T-helper 2 cell treated with Interferon-gamma antibody and Interleukin-4, amounts not matched to agents 5 μg/mL and 100 μg/mL, for 36 hours (primary cell): ENCODE data around the gene KRTAP4-6.
"Not testable (repeated sequence)": the region's sequence is repeated elsewhere in the genome, so short reads cannot be mapped to it uniquely, and the experiment has no call there.

Source experiments
- DNase-seq: peaks from one replicate; pipeline ENCODE4 v3.0.0; 2021; ENCODE audit warnings: low spot score
- H3K27ac Mint-ChIP-seq: one replicate; pipeline ENCODE4 v1.8.0; 2021; ENCODE audit warnings: mild to moderate bottlenecking, mixed read lengths
- H3K27me3 Mint-ChIP-seq: one replicate; pipeline ENCODE4 v1.8.0; 2021; ENCODE audit warnings: low read depth, mixed read lengths
- H3K36me3 Mint-ChIP-seq: one replicate; pipeline ENCODE4 v1.8.0; 2021; ENCODE audit warnings: low read depth, mixed read lengths
- H3K4me1 Mint-ChIP-seq: one replicate; pipeline ENCODE4 v1.8.0; 2021; ENCODE audit warnings: low read depth, mixed read lengths
- H3K4me3 Mint-ChIP-seq: one replicate; pipeline ENCODE4 v1.8.0; 2022; ENCODE audit warnings: mild to moderate bottlenecking, moderate library complexity, mixed read lengths
- H3K9me3 Mint-ChIP-seq: one replicate; pipeline ENCODE4 v1.8.0; 2021; ENCODE audit warnings: mixed read lengths

Gene KRTAP4-6

GRCh38 chr17:41160648-41161047 is 20.3 kb upstream of the KRTAP4-6 start, which contains the start of gene KRTAP4-4:
Gene KRTAP4-4, minus strand, starts transcription at chr17:41160748. Its CDS starts 57 bp downstream, at chr17:41160691.
- H3K27me3 Mint-ChIP-seq, result peaks cover 2% of the 10 kb centered on the region
- H3K36me3 Mint-ChIP-seq, result no peaks in the 10 kb centered on the region
- DNase-seq, result no peak
- H3K4me1 Mint-ChIP-seq, result no peaks in the 10 kb centered on the region
- H3K9me3 Mint-ChIP-seq, result no peaks in the 10 kb centered on the region
- H3K27ac Mint-ChIP-seq, result no peak within 1 kb of the TSS
- H3K4me3 Mint-ChIP-seq, result no peak within 1 kb of the TSS

GRCh38 chr17:41160190-41160589 is 19.8 kb upstream of the KRTAP4-6 start:
- not testable (repeated sequence) for H3K36me3 Mint-ChIP-seq, H3K9me3 Mint-ChIP-seq, DNase-seq, H3K4me1 Mint-ChIP-seq, H3K27me3 Mint-ChIP-seq, H3K4me3 Mint-ChIP-seq, H3K27ac Mint-ChIP-seq

GRCh38 chr17:41153856-41154255 is 13.5 kb upstream of the KRTAP4-6 start:
- Mint-ChIP-seq H3K36me3 (no peaks in the 10 kb centered on the region), H3K4me3 (no peak overlapping the region), H3K27me3 (peaks cover 8% of the 10 kb centered on the region), H3K27ac (no peak overlapping the region), H3K4me1 (no peaks in the 10 kb centered on the region), H3K9me3 (no peaks in the 10 kb centered on the region)
- DNase-seq, result no peak

GRCh38 chr17:41151525-41151924 is 11.2 kb upstream of the KRTAP4-6 start:
- no peak overlapping the region for H3K27ac Mint-ChIP-seq
- no peaks in the 10 kb centered on the region for H3K36me3 Mint-ChIP-seq
- H3K4me1 Mint-ChIP-seq, result no peaks in the 10 kb centered on the region
- H3K4me3 Mint-ChIP-seq, result no peak overlapping the region
- H3K9me3 Mint-ChIP-seq, result no peaks in the 10 kb centered on the region
- H3K27me3 Mint-ChIP-seq, result peaks cover 9% of the 10 kb centered on the region
- DNase-seq, result no peak

GRCh38 chr17:41150026-41150425 is 9.7 kb upstream of the KRTAP4-6 start:
- Mint-ChIP-seq H3K4me1 (no peaks in the 10 kb centered on the region), H3K9me3 (no peaks in the 10 kb centered on the region)

GRCh38 chr17:41149652-41149985 is 9.3 kb upstream of the KRTAP4-6 start, which contains the start of gene KRTAP4-5:
Gene KRTAP4-5, minus strand, starts transcription at chr17:41149825. Its CDS starts 58 bp downstream, at chr17:41149767.
- Mint-ChIP-seq H3K36me3 (no peaks in the 10 kb centered on the region), H3K9me3 (no peaks in the 10 kb centered on the region), H3K27ac (no peak within 1 kb of the TSS), H3K4me3 (no peak within 1 kb of the TSS), H3K4me1 (no peaks in the 10 kb centered on the region), H3K27me3 (peaks cover 11% of the 10 kb centered on the region)
- no peak for DNase-seq

More at GRCh38 chr17:41150026-41150425, 9.7 kb upstream of the KRTAP4-6 start:
- DNase-seq, result no peak
- Mint-ChIP-seq H3K36me3 (no peaks in the 10 kb centered on the region), H3K27me3 (peaks cover 10% of the 10 kb centered on the region), H3K4me3 (no peak overlapping the region), H3K27ac (no peak overlapping the region)

GRCh38 chr17:41148971-41149651 is 8.8 kb upstream of the KRTAP4-6 start:
- H3K36me3 Mint-ChIP-seq, H3K4me3 Mint-ChIP-seq, H3K4me1 Mint-ChIP-seq, DNase-seq, H3K9me3 Mint-ChIP-seq, H3K27ac Mint-ChIP-seq: not testable (repeated sequence)
- H3K27me3 Mint-ChIP-seq, result peaks cover 11% of the 10 kb centered on the region

GRCh38 chr17:41147531-41148204 is 7.3 kb upstream of the KRTAP4-6 start:
- Mint-ChIP-seq H3K36me3 (no peaks in the 10 kb centered on the region), H3K4me3 (no peak overlapping the region), H3K9me3 (peaks cover 12% of the 10 kb centered on the region), H3K4me1 (no peaks in the 10 kb centered on the region), H3K27ac (no peak overlapping the region), H3K27me3 (peaks cover 4% of the 10 kb centered on the region)
- no peak for DNase-seq

GRCh38 chr17:41145261-41145660 is 4.9 kb upstream of the KRTAP4-6 start:
- H3K27ac Mint-ChIP-seq, result no peak overlapping the region
- H3K4me3 Mint-ChIP-seq, result no peak overlapping the region
- no peaks in the 10 kb centered on the region for H3K4me1 Mint-ChIP-seq
- peaks cover 4% of the 10 kb centered on the region for H3K27me3 Mint-ChIP-seq
- no peaks in the 10 kb centered on the region for H3K36me3 Mint-ChIP-seq
- no peak for DNase-seq
- H3K9me3 Mint-ChIP-seq, result peaks cover 26% of the 10 kb centered on the region

- DNase-seq, result no peak
- Mint-ChIP-seq H3K4me3 (no peak overlapping the region), H3K27ac (no peak overlapping the region), H3K4me1 (no peaks in the 10 kb centered on the region), H3K27me3 (peaks cover 4% of the 10 kb centered on the region), H3K36me3 (no peaks in the 10 kb centered on the region), H3K9me3 (peaks cover 26% of the 10 kb centered on the region)
Observed at GRCh38 chr17:41144846-41145245, 4.5 kb upstream of the KRTAP4-6 start.

GRCh38 chr17:41141361-41141760 is 1.0 kb upstream of the KRTAP4-6 start:
- no peaks in the 10 kb centered on the region for H3K36me3 Mint-ChIP-seq
- no peaks in the 10 kb centered on the region for H3K4me1 Mint-ChIP-seq
- peaks cover 2% of the 10 kb centered on the region for H3K27me3 Mint-ChIP-seq
- peaks cover 35% of the 10 kb centered on the region for H3K9me3 Mint-ChIP-seq
- no peak overlapping the region for H3K4me3 Mint-ChIP-seq
- no peak overlapping the region for H3K27ac Mint-ChIP-seq
- DNase-seq, result no peak

GRCh38 chr17:41139865-41140264 is 479 bp downstream of the KRTAP4-6 start:
- H3K9me3 Mint-ChIP-seq, result peaks cover 35% of the 10 kb centered on the region
- H3K27ac Mint-ChIP-seq, result not testable (repeated sequence)

GRCh38 chr17:41133880-41134735 is 6.2 kb downstream of the KRTAP4-6 start:
- Mint-ChIP-seq H3K27ac (no peak overlapping the region), H3K9me3 (peaks cover 5% of the 10 kb centered on the region), H3K36me3 (no peaks in the 10 kb centered on the region), H3K4me1 (no peaks in the 10 kb centered on the region), H3K27me3 (no peaks in the 10 kb centered on the region), H3K4me3 (no peak overlapping the region)
- DNase-seq, result no peak

More at GRCh38 chr17:41139865-41140264, 479 bp downstream of the KRTAP4-6 start:
- not testable (repeated sequence) for H3K27me3 Mint-ChIP-seq, DNase-seq, H3K4me3 Mint-ChIP-seq, H3K4me1 Mint-ChIP-seq, H3K36me3 Mint-ChIP-seq

GRCh38 chr17:41131979-41132378 is 8.4 kb downstream of the KRTAP4-6 start:
- no peak overlapping the region for H3K4me3 Mint-ChIP-seq
- H3K9me3 Mint-ChIP-seq, result no peaks in the 10 kb centered on the region
- no peaks in the 10 kb centered on the region for H3K4me1 Mint-ChIP-seq
- no peak overlapping the region for H3K27ac Mint-ChIP-seq
- no peaks in the 10 kb centered on the region for H3K27me3 Mint-ChIP-seq
- no peaks in the 10 kb centered on the region for H3K36me3 Mint-ChIP-seq
- no peak for DNase-seq
